Left lung (tissue), 10 donors: ENCODE results near the gene NSUN3. TPM values are rescaled to one million over a fixed set of nuclear protein-coding genes. Genes with fewer than 3 reads are reported as not detected.
"Not testable (repeated sequence)": the region's sequence is repeated elsewhere in the genome, so short reads cannot be mapped to it uniquely, and the experiment has no call there.

Source experiments
- ATAC-seq: fragments of 200-7000 bp; cut with Tn5 transposase; one replicate; pipeline ENCODE4 v1.9.1; 2020; ENCODE audit warnings: moderate library complexity
- DNase-seq, 4 donors: peaks; one replicate each; pipeline ENCODE4 v3.0.0-alpha.2; 2013 to 2020
- H3K27ac ChIP-seq, 2 donors: fragments of 200-600 bp; sonication (generic) in 1 of 2; one replicate each; pipeline versions ENCODE4 v1.5.0 to v1.8.0; 2020 to 2021
- H3K27me3 ChIP-seq, 2 donors: fragments of 200-600 bp; sonication (generic) in 1 of 2; one replicate each; pipeline versions ENCODE4 v1.5.0 to v1.8.0; 2020 to 2021
- H3K36me3 ChIP-seq, 2 donors: fragments of 200-600 bp; sonication (generic) in 1 of 2; one replicate each; pipeline versions ENCODE4 v1.5.0 to v1.8.0; 2020 to 2021
- H3K4me1 ChIP-seq, 2 donors: fragments of 200-600 bp; one replicate each; pipeline ENCODE4 v1.8.0; 2021
- H3K4me3 ChIP-seq, 2 donors: fragments of 200-600 bp; sonication (generic) in 1 of 2; one replicate each; pipeline versions ENCODE4 v1.5.0 to v1.8.0; 2020 to 2021; ENCODE audit warnings: mild to moderate bottlenecking in 1 of 2
- H3K9me3 ChIP-seq, 2 donors: fragments of 200-600 bp; sonication (generic) in 1 of 2; one replicate each; pipeline versions ENCODE4 v1.5.0 to v1.8.0; 2020 to 2021
- intact Hi-C, 2 donors: fragments of 100-400 bp; cut with DNase I; formaldehyde crosslinking; loops; one replicate each; pipeline versions ENCODE4 v1.11.2 to v1.14.2; 2022
- polyA plus RNA-seq, 6 donors: library from polyadenylated mRNA; unstranded; fragments of 120-200 nt; gene quantifications; one replicate each; pipeline ENCODE4 v1.2.1, GENCODE V29; 2013; ENCODE audit not compliant: insufficient read length in 6 of 6
- total RNA-seq, 2 donors: library from RNA; stranded (reverse); fragmentation: NEBNext Ultra II Directional; extraction: Animal tissue kit (Norgen Biotek cat#: 25700); gene quantifications; one replicate each; pipeline ENCODE4 v1.2.1, GENCODE V29; 2021
- TF ChIP-seq, protein P1 (sequence below), 2 donors: fragments of 200-600 bp; sonication (generic) in 1 of 2; IDR thresholded peaks; one replicate each; pipeline versions ENCODE4 v1.5.0 to v1.8.0; 2021; ENCODE audit warnings: antibody characterized with exemption in 2 of 2
- donor health status: DM: no; HTN: yes; CAD: no.
- donor health status: DM: no; HTN: no; CAD: no.

Gene NSUN3
- total and polyA plus RNA-seq, 8 donors, result 13.4 to 18.8 (median 16.3) TPM

DNA sequence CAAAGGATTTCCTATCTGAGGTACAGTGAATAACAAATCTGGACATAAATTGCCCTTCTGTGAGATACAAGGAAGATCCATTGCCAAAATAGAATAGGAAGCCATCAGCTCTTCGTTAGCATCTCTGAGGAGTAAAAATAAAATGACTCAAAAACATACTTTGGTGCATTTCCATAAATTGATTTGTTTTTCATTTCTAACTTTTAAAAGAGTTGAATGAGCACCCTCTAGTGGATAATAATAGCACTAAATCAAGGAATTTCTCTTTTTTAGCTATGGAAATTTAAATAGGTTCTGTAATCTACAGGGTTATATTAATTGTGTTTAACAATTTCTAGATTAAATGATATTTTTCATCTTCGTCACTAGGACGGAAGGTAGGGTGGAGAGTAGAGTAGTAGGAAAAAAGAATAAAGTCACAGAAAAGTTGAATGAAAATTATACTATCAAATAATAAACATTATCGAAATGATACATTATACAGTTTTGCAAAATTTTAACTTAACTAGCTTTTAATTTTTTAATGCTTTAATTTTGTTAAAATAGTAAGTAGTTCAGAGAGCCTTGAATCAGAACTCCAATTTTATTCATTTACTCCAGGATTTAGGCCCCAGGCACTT lies 6.4 kb downstream of the NSUN3 start:
- Histone ChIP-seq H3K27ac (no peak overlapping the region), H3K36me3 (peaks cover 0 to 38% of the 10 kb centered on the region in 2 donors), H3K4me3 (no peak overlapping the region), H3K27me3 (no peaks in the 10 kb centered on the region), H3K9me3 (no peaks in the 10 kb centered on the region), H3K4me1 (peaks cover 17 to 31% of the 10 kb centered on the region in 2 donors)
- peak; percentile 40 for ATAC-seq
- DNase-seq, result peak in 2 of 4 donors; percentile 5 to 12
- TF ChIP-seq, protein P1, sequence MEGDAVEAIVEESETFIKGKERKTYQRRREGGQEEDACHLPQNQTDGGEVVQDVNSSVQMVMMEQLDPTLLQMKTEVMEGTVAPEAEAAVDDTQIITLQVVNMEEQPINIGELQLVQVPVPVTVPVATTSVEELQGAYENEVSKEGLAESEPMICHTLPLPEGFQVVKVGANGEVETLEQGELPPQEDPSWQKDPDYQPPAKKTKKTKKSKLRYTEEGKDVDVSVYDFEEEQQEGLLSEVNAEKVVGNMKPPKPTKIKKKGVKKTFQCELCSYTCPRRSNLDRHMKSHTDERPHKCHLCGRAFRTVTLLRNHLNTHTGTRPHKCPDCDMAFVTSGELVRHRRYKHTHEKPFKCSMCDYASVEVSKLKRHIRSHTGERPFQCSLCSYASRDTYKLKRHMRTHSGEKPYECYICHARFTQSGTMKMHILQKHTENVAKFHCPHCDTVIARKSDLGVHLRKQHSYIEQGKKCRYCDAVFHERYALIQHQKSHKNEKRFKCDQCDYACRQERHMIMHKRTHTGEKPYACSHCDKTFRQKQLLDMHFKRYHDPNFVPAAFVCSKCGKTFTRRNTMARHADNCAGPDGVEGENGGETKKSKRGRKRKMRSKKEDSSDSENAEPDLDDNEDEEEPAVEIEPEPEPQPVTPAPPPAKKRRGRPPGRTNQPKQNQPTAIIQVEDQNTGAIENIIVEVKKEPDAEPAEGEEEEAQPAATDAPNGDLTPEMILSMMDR (IDR thresholded peaks at IDR 0.05), result peak; percentile 50 to 52
- intact Hi-C loops, result loop anchor here in 1 of 2 donors (5.0 kb wide), 1 partner anchor 67 kb away; no protein-coding TSS in a partner anchor

DNA sequence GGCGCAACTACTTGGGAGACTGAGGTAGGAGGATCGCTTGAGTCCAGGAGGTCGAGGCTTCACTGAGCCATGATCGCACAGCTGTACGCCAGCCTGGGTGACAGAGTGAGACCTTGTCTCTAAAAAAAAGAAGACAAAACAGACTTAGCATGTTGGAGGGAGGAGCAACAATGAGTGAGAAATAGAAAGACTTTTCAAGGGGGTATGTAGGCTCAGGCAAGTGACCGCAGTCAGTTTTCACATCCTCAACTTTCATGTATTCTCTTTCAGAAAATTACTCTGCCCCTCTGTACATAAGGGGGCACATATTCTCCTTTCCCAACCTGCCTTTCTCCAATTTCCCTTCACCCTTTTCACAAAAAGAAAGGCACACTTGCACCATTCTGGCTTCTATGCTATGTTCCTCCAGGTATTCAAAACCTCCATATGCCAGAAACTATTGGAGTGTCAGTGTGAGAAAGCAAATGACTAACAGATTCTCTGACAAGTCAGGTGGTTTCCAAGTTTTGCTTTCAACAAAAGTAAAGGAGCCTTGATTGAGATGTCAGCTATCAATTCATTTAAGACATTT lies 7.6 kb downstream of the NSUN3 start:
- peaks cover 11 to 19% of the 10 kb centered on the region in 2 donors for H3K4me1 ChIP-seq
- H3K4me3 ChIP-seq, result no peak overlapping the region
- no peak for ATAC-seq
- no peaks in the 10 kb centered on the region for H3K9me3 ChIP-seq
- TF ChIP-seq, protein P1 (IDR thresholded peaks at IDR 0.05), result no peak
- no peak for DNase-seq
- H3K27me3 ChIP-seq, result no peaks in the 10 kb centered on the region
- peaks cover 0 to 38% of the 10 kb centered on the region in 2 donors for H3K36me3 ChIP-seq
- intact Hi-C loops, result no loop called here
- H3K27ac ChIP-seq, result no peak overlapping the region

DNA sequence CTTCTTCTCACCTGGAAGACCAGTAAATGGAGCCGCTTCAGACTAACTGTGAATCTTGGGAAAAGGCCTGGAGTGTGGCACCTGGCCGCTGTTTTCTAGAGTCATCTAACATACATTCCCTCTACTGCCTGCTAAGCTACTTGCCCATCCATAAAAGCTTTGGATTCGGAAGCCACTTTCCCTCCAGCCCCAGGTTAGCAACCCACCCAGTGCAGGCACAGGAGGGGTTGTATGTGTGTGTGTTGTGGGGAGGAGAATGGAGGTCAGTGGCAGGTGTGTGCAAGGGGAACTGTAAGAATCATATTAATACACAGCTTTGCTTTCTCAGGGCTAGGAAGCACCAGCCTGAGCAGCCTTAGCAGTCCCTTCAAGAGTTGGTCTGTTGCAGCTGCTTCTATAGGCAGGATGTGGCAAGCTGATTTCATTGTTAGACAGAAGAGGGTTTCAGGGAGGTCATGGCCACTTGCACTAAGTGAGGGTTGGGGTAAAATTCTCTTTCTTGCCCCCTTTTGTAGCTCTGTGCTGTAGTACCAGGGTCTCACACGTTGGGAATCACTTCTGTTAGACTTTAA lies 8.9 kb downstream of the NSUN3 start:
- Histone ChIP-seq H3K9me3 (no peaks in the 10 kb centered on the region), H3K4me3 (no peak overlapping the region)
- ATAC-seq, result no peak

DNA sequence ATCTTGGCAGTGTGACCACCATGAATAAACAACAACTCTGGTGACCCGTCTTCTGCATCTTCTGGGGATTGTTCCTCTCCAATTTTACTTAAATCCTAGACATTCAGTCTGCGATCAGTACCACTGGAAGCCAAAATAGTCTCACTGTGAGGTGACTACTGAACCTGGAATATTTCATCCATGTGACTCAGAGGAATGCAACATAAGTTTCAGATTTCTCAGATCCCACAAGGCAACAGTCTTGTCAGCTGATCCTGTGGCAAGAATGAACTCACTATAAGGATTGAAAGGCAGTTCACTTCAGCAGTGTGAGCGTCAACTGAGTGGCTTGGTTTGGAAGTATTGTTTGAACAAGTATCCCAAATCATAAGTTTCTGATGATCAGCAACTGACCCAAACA lies 13.2 kb downstream of the NSUN3 start:
- TF ChIP-seq, protein P1 (IDR thresholded peaks at IDR 0.05), result no peak
- H3K9me3 ChIP-seq, result no peaks in the 10 kb centered on the region
- no peak overlapping the region for H3K4me3 ChIP-seq
- no peak for ATAC-seq
- H3K27ac ChIP-seq, result no peak overlapping the region
- no peak for DNase-seq
- intact Hi-C loops, result no loop called here
- peaks cover 0 to 32% of the 10 kb centered on the region in 2 donors for H3K36me3 ChIP-seq
- no peaks in the 10 kb centered on the region for H3K27me3 ChIP-seq
- peaks cover 0 to 5% of the 10 kb centered on the region in 2 donors for H3K4me1 ChIP-seq

More for the DNA sequence above, 8.9 kb downstream of the NSUN3 start:
- TF ChIP-seq, protein P1 (IDR thresholded peaks at IDR 0.05), result no peak
- Histone ChIP-seq H3K27ac (no peak overlapping the region), H3K27me3 (no peaks in the 10 kb centered on the region), H3K36me3 (peaks cover 0 to 44% of the 10 kb centered on the region in 2 donors), H3K4me1 (peaks cover 4 to 6% of the 10 kb centered on the region in 2 donors)
- intact Hi-C loops, result no loop called here
- DNase-seq, result no peak

DNA sequence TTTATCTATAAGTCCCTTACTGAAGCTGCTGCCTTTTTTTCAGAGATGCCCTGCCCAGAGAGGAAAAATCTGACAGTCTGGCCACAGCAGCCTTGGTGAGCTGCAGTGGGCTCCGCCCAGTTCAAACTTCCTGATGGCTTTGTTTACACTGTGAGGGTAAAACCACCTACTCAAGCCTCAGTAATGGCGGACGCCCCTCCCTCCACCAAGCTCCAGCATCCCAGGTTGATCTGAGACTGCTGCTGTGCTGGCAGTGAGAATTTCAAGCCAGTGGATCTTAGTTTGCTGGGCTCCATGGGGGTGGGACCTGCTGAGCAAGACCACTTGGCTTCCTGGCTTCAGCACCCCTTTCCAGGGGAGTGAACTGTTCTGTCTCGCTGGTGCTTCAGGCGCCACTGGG lies 17.7 kb downstream of the NSUN3 start:
- H3K4me3 ChIP-seq, H3K4me1 ChIP-seq, intact Hi-C loops, H3K27me3 ChIP-seq, ATAC-seq, H3K27ac ChIP-seq, DNase-seq, H3K9me3 ChIP-seq: not testable (repeated sequence)
- peaks cover 0 to 31% of the 10 kb centered on the region in 2 donors for H3K36me3 ChIP-seq
